SK-N-SH treated with all-trans-retinoic acid at 6 μM for 48 hours (cell line): ENCODE measurements around the gene KCNJ9.
A peak's percentile ranks its signal among the peaks of the same experiment; 100 is the strongest.

Source experiments
- ATAC-seq: fragments of 200-7000 bp; cut with Tn5 transposase; 3 replicates; pipeline ENCODE4 v1.9.1; 2020; ENCODE audit warnings: mild to moderate bottlenecking, moderate library complexity
- ARNTL ChIP-seq: fragments of 450-650 bp; formaldehyde crosslinking; IDR thresholded peaks from 2 replicates; pipeline ENCODE4 v1.5.0; 2020; ENCODE audit warnings: low read depth, mild to moderate bottlenecking, moderate library complexity, borderline replicate concordance
- CSDC2 ChIP-seq: fragments of 250-450 bp; sonication (Bioruptor Pico); IDR thresholded peaks from 2 replicates; pipeline ENCODE4 v1.5.0; 2020; ENCODE audit warnings: mild to moderate bottlenecking, moderate library complexity
- GLIS3 ChIP-seq: fragments of 250-450 bp; sonication (Bioruptor Pico); IDR thresholded peaks from 2 replicates; pipeline ENCODE4 v1.5.0; 2020; ENCODE audit warnings: mild to moderate bottlenecking, moderate library complexity
- ISL1 ChIP-seq: fragments of 250-450 bp; sonication (Bioruptor Pico); IDR thresholded peaks from 2 replicates; pipeline ENCODE4 v2.1.2; 2022; ENCODE audit warnings: mild to moderate bottlenecking, moderate library complexity
- PPARA ChIP-seq: fragments of 250-450 bp; sonication (Bioruptor Pico); IDR thresholded peaks from 2 replicates; pipeline ENCODE4 v1.5.0; 2020; ENCODE audit warnings: mild to moderate bottlenecking, borderline replicate concordance
- RARB ChIP-seq: fragments of 250-450 bp; sonication (Bioruptor Pico); IDR thresholded peaks from 2 replicates; pipeline ENCODE4 v1.8.0; 2021; ENCODE audit warnings: mild to moderate bottlenecking, moderate library complexity
- SNAI2 ChIP-seq: fragments of 250-450 bp; sonication (Bioruptor Pico); IDR thresholded peaks from 2 replicates; pipeline ENCODE4 v1.5.0; 2020; ENCODE audit warnings: mild to moderate bottlenecking, moderate library complexity
- TCF4 ChIP-seq: fragments of 250-450 bp; sonication (Bioruptor Pico); IDR thresholded peaks from 2 replicates; pipeline ENCODE4 v1.8.0; 2021; ENCODE audit warnings: mild to moderate bottlenecking, moderate library complexity, borderline replicate concordance
- TOX ChIP-seq: fragments of 250-450 bp; sonication (Bioruptor Pico); IDR thresholded peaks from 2 replicates; pipeline ENCODE4 v1.8.0; 2021; ENCODE audit warnings: mild to moderate bottlenecking, moderate library complexity, borderline replicate concordance
- ZC3H10 ChIP-seq: fragments of 250-450 bp; sonication (Bioruptor Pico); IDR thresholded peaks from 2 replicates; pipeline ENCODE4 v1.5.1; 2021; ENCODE audit warnings: mild to moderate bottlenecking, moderate library complexity
- ZFP3 ChIP-seq: fragments of 250-450 bp; sonication (Bioruptor Pico); IDR thresholded peaks from 2 replicates; pipeline ENCODE4 v1.5.0; 2020; ENCODE audit warnings: mild to moderate bottlenecking, moderate library complexity
- ZFP30 ChIP-seq: fragments of 450-650 bp; formaldehyde crosslinking; IDR thresholded peaks from 2 replicates; pipeline ENCODE4 v1.5.0; 2022; ENCODE audit warnings: mild to moderate bottlenecking, moderate library complexity
- ZNF565 ChIP-seq: fragments of 450-650 bp; formaldehyde crosslinking; conservative IDR thresholded peaks from 2 replicates; pipeline ENCODE4 v1.5.0; 2020; ENCODE audit warnings: low read depth, mild to moderate bottlenecking, moderate library complexity
- ZNF70 ChIP-seq: fragments of 450-650 bp; formaldehyde crosslinking; IDR thresholded peaks from 2 replicates; pipeline ENCODE4 v1.5.0; 2020; ENCODE audit warnings: mild to moderate bottlenecking, moderate library complexity
- ZNF8 ChIP-seq: fragments of 450-650 bp; formaldehyde crosslinking; IDR thresholded peaks from 2 replicates; pipeline ENCODE4 v1.5.0; 2020; ENCODE audit warnings: mild to moderate bottlenecking, moderate library complexity
- TF ChIP-seq, protein P1 (sequence below): fragments of 250-450 bp; sonication (Bioruptor Pico); IDR thresholded peaks from 2 replicates; pipeline ENCODE4 v1.5.0; 2020; ENCODE audit warnings: mild to moderate bottlenecking, moderate library complexity
- TF ChIP-seq, protein P2 (sequence below): fragments of 250-450 bp; sonication (Bioruptor Pico); IDR thresholded peaks from 2 replicates; pipeline ENCODE4 v1.5.1; 2020; ENCODE audit warnings: low read depth, mild to moderate bottlenecking, moderate library complexity
- TF ChIP-seq, protein P3 (sequence below): fragments of 250-450 bp; sonication (Bioruptor Pico); IDR thresholded peaks from 2 replicates; pipeline ENCODE4 v1.8.0; 2020; ENCODE audit warnings: mild to moderate bottlenecking, moderate library complexity, borderline replicate concordance
- TF ChIP-seq, protein P4 (sequence below): fragments of 250-450 bp; sonication (Bioruptor Pico); IDR thresholded peaks from 2 replicates; pipeline ENCODE4 v1.8.0; 2021; ENCODE audit warnings: low read depth, mild to moderate bottlenecking, moderate library complexity, borderline replicate concordance

The KCNJ9 gene

DNA sequence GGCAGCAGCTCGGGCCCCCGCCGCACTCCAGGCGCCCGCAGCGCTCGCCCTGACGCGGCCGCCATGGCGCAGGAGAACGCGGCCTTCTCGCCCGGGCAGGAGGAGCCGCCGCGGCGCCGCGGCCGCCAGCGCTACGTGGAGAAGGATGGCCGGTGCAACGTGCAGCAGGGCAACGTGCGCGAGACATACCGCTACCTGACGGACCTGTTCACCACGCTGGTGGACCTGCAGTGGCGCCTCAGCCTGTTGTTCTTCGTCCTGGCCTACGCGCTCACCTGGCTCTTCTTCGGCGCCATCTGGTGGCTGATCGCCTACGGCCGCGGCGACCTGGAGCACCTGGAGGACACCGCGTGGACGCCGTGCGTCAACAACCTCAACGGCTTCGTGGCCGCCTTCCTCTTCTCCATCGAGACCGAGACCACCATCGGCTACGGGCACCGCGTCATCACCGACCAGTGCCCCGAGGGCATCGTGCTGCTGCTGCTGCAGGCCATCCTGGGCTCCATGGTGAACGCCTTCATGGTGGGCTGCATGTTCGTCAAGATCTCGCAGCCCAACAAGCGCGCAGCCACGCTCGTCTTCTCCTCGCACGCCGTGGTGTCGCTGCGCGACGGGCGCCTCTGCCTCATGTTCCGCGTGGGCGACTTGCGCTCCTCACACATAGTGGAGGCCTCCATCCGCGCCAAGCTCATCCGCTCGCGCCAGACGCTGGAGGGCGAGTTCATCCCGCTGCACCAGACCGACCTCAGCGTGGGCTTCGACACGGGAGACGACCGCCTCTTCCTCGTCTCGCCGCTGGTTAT lies 2.8 kb downstream of the KCNJ9 start:
- peak; percentile 66 for ATAC-seq
- no peak for TF ChIP-seq TCF4
- no peak for TF ChIP-seq ARNTL (CRISPR knock-in tag)
- TF ChIP-seq, protein P1, sequence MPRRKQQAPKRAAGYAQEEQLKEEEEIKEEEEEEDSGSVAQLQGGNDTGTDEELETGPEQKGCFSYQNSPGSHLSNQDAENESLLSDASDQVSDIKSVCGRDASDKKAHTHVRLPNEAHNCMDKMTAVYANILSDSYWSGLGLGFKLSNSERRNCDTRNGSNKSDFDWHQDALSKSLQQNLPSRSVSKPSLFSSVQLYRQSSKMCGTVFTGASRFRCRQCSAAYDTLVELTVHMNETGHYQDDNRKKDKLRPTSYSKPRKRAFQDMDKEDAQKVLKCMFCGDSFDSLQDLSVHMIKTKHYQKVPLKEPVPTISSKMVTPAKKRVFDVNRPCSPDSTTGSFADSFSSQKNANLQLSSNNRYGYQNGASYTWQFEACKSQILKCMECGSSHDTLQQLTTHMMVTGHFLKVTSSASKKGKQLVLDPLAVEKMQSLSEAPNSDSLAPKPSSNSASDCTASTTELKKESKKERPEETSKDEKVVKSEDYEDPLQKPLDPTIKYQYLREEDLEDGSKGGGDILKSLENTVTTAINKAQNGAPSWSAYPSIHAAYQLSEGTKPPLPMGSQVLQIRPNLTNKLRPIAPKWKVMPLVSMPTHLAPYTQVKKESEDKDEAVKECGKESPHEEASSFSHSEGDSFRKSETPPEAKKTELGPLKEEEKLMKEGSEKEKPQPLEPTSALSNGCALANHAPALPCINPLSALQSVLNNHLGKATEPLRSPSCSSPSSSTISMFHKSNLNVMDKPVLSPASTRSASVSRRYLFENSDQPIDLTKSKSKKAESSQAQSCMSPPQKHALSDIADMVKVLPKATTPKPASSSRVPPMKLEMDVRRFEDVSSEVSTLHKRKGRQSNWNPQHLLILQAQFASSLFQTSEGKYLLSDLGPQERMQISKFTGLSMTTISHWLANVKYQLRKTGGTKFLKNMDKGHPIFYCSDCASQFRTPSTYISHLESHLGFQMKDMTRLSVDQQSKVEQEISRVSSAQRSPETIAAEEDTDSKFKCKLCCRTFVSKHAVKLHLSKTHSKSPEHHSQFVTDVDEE (CRISPR knock-in tag), result no peak
- no peak for TF ChIP-seq ZC3H10 (CRISPR knock-in tag)
- TF ChIP-seq, protein P2, sequence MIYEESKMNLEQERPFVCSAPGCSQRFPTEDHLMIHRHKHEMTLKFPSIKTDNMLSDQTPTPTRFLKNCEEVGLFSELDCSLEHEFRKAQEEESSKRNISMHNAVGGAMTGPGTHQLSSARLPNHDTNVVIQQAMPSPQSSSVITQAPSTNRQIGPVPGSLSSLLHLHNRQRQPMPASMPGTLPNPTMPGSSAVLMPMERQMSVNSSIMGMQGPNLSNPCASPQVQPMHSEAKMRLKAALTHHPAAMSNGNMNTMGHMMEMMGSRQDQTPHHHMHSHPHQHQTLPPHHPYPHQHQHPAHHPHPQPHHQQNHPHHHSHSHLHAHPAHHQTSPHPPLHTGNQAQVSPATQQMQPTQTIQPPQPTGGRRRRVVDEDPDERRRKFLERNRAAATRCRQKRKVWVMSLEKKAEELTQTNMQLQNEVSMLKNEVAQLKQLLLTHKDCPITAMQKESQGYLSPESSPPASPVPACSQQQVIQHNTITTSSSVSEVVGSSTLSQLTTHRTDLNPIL (CRISPR knock-in tag), result no peak
- no peak for TF ChIP-seq GLIS3
- TF ChIP-seq ZNF8 (CRISPR knock-in tag), result no peak
- no peak for TF ChIP-seq ZFP3 (CRISPR knock-in tag)
- no peak for TF ChIP-seq ZFP30 (CRISPR knock-in tag)
- no peak for TF ChIP-seq ZNF70 (CRISPR knock-in tag)
- TF ChIP-seq, protein P3, sequence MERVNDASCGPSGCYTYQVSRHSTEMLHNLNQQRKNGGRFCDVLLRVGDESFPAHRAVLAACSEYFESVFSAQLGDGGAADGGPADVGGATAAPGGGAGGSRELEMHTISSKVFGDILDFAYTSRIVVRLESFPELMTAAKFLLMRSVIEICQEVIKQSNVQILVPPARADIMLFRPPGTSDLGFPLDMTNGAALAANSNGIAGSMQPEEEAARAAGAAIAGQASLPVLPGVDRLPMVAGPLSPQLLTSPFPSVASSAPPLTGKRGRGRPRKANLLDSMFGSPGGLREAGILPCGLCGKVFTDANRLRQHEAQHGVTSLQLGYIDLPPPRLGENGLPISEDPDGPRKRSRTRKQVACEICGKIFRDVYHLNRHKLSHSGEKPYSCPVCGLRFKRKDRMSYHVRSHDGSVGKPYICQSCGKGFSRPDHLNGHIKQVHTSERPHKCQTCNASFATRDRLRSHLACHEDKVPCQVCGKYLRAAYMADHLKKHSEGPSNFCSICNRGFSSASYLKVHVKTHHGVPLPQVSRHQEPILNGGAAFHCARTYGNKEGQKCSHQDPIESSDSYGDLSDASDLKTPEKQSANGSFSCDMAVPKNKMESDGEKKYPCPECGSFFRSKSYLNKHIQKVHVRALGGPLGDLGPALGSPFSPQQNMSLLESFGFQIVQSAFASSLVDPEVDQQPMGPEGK (CRISPR knock-in tag), result no peak
- TF ChIP-seq TOX (CRISPR knock-in tag), result no peak
- no peak for TF ChIP-seq SNAI2 (CRISPR knock-in tag)

DNA sequence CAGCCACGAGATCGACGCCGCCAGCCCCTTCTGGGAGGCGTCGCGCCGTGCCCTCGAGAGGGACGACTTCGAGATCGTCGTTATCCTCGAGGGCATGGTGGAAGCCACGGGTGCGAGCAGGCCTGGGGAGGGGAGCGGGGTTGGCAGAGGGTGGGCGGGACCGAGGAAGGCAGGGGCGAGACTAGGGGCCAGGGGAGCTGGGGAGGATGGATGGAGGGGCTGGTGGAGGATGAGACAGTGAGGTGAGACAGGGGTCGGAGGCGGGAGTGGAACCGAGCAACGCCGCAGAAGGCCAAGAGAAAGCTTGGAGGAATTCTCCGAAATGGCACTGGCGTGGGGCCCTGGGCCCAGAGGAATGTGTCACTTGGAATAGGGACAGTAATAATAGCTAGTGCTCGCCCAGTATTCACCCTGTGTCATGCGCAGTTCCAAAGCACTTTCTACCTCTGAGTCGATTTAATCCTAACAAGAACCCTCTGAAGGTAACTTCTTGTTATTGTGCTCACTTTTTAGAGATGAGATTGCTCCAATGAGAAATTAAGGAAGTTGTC lies 3.5 kb downstream of the KCNJ9 start:
- TF ChIP-seq ZFP30 (CRISPR knock-in tag), result no peak
- no peak for TF ChIP-seq ISL1
- TF ChIP-seq, protein P2 (CRISPR knock-in tag), result no peak
- no peak for TF ChIP-seq TOX (CRISPR knock-in tag)
- no peak for TF ChIP-seq PPARA (CRISPR knock-in tag)
- TF ChIP-seq CSDC2, result no peak
- TF ChIP-seq, protein P3 (CRISPR knock-in tag), result no peak
- no peak for TF ChIP-seq SNAI2 (CRISPR knock-in tag)
- TF ChIP-seq ARNTL (CRISPR knock-in tag), result no peak
- TF ChIP-seq ZNF70 (CRISPR knock-in tag), result no peak
- no peak for TF ChIP-seq ZNF8 (CRISPR knock-in tag)
- TF ChIP-seq ZC3H10 (CRISPR knock-in tag), result no peak
- TF ChIP-seq RARB (CRISPR knock-in tag), result no peak
- no peak for TF ChIP-seq ZFP3 (CRISPR knock-in tag)
- TF ChIP-seq GLIS3, result no peak
- TF ChIP-seq ZNF565, result no peak
- TF ChIP-seq, protein P1 (CRISPR knock-in tag), result no peak
- TF ChIP-seq, protein P4, sequence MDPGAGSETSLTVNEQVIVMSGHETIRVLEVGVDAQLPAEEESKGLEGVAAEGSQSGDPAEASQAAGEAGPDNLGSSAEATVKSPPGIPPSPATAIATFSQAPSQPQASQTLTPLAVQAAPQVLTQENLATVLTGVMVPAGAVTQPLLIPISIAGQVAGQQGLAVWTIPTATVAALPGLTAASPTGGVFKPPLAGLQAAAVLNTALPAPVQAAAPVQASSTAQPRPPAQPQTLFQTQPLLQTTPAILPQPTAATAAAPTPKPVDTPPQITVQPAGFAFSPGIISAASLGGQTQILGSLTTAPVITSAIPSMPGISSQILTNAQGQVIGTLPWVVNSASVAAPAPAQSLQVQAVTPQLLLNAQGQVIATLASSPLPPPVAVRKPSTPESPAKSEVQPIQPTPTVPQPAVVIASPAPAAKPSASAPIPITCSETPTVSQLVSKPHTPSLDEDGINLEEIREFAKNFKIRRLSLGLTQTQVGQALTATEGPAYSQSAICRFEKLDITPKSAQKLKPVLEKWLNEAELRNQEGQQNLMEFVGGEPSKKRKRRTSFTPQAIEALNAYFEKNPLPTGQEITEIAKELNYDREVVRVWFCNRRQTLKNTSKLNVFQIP, result no peak
- ATAC-seq, result no peak
